Measurements from ENCODE around the gene FCSK. TPM values are rescaled to one million over a fixed set of nuclear protein-coding genes. Genes with fewer than 3 reads are reported as not detected.

FCSK gene
- total and polyA plus RNA-seq, 2 of the 13 experiments (the other 11 are each of a cell fraction or from before 2014, with no cell fraction given): 9.1 to 19.2 TPM

GRCh38 chr16:70470927-70471341, 16.5 kb downstream of the FCSK start (continued):
- TF ChIP-seq ZNF318 (CRISPR knock-in tag; IDR thresholded peaks at IDR 0.05) (peak; percentile 84; the same call in 1 of the 2 replicates), FOXA3 (CRISPR knock-in tag; IDR thresholded peaks at IDR 0.05) (0 out of 2 replicates have a peak, but pooled peaks have one; percentile 17), PRPF4 (IDR thresholded peaks at IDR 0.05; ENCODE audit: low read depth, low read length, poor library complexity, severe bottlenecking) (no peak), ZEB1 (IDR thresholded peaks at IDR 0.05; ENCODE audit: insufficient replicate concordance, low read depth) (no peak), ZNF704 (CRISPR knock-in tag; IDR thresholded peaks at IDR 0.05; ENCODE audit: borderline replicate concordance) (0 out of 2 replicates have a peak, but pooled peaks have one; percentile 13), KLF15 (CRISPR knock-in tag; IDR thresholded peaks at IDR 0.05; ENCODE audit: borderline replicate concordance) (no peak), ZNF234 (CRISPR knock-in tag; conservative IDR thresholded peaks at IDR 0.05) (no peak), MIXL1 (CRISPR knock-in tag; IDR thresholded peaks at IDR 0.05) (0 out of 2 replicates have a peak, but pooled peaks have one; percentile 29), HOXA5 (CRISPR knock-in tag; IDR thresholded peaks at IDR 0.05) (no peak), GABPB1 (CRISPR knock-in tag; IDR thresholded peaks at IDR 0.05) (peak; percentile 60; the same call in 1 of the 2 replicates), FOXJ3 (CRISPR knock-in tag; IDR thresholded peaks at IDR 0.05; ENCODE audit: borderline replicate concordance) (no peak), ZSCAN9 (CRISPR knock-in tag; IDR thresholded peaks at IDR 0.05; ENCODE audit: borderline replicate concordance) (no peak), ZNF772 (CRISPR knock-in tag; IDR thresholded peaks at IDR 0.05) (peak; percentile 44; the same call in 1 of the 2 replicates)
- TF ChIP-seq, protein P1, sequence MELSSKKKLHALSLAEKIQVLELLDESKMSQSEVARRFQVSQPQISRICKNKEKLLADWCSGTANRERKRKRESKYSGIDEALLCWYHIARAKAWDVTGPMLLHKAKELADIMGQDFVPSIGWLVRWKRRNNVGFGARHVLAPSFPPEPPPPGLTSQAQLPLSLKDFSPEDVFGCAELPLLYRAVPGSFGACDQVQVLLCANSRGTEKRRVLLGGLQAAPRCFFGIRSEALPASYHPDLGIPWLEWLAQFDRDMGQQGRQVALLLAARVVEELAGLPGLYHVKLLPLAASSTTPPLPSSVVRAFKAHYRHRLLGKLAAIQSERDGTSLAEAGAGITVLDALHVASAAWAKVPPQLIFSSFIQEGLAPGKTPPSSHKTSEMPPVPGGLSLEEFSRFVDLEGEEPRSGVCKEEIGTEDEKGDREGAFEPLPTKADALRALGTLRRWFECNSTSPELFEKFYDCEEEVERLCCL (CRISPR knock-in tag; IDR thresholded peaks at IDR 0.05; ENCODE audit: borderline replicate concordance): no peak
- TF ChIP-seq, protein P2, sequence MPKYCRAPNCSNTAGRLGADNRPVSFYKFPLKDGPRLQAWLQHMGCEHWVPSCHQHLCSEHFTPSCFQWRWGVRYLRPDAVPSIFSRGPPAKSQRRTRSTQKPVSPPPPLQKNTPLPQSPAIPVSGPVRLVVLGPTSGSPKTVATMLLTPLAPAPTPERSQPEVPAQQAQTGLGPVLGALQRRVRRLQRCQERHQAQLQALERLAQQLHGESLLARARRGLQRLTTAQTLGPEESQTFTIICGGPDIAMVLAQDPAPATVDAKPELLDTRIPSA (CRISPR knock-in tag; IDR thresholded peaks at IDR 0.05; ENCODE audit: borderline replicate concordance): no peak
- TF ChIP-seq, protein P3, sequence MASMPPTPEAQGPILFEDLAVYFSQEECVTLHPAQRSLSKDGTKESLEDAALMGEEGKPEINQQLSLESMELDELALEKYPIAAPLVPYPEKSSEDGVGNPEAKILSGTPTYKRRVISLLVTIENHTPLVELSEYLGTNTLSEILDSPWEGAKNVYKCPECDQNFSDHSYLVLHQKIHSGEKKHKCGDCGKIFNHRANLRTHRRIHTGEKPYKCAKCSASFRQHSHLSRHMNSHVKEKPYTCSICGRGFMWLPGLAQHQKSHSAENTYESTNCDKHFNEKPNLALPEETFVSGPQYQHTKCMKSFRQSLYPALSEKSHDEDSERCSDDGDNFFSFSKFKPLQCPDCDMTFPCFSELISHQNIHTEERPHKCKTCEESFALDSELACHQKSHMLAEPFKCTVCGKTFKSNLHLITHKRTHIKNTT (CRISPR knock-in tag; IDR thresholded peaks at IDR 0.05): no peak

All from HepG2 (cell line).